Smooth muscle cell (in vitro differentiated cells): Measurements from ENCODE around the gene TOM1L2. TPM values are rescaled to one million over a fixed set of nuclear protein-coding genes. Genes with fewer than 3 reads are reported as not detected.

ENCODE experiments used
- DNase-seq: peaks from one replicate; lab custom pipeline; 2025; ENCODE audit not compliant: unreplicated experiment; lab: John Stamatoyannopoulos, UW
- H2AFZ ChIP-seq: fragments of 200-600 bp; sonication (generic); 2 replicates; pipeline ENCODE4 v1.6.0; 2016; ENCODE audit warnings: antibody characterized with exemption, low read depth, mild to moderate bottlenecking
- H3F3A ChIP-seq: fragments of 200-600 bp; sonication (generic); 2 replicates; pipeline ENCODE4 v1.6.0; 2017; ENCODE audit warnings: antibody characterized with exemption, low read depth
- H3K27ac ChIP-seq: fragments of 200-600 bp; sonication (generic); 2 replicates; pipeline ENCODE4 v1.5.1; 2016; ENCODE audit warnings: low read depth, mild to moderate bottlenecking
- H3K27me3 ChIP-seq: fragments of 200-600 bp; sonication (generic); 2 replicates; pipeline ENCODE4 v1.6.1; 2016; ENCODE audit warnings: low read depth, mild to moderate bottlenecking
- H3K36me3 ChIP-seq: fragments of 200-600 bp; sonication (generic); 2 replicates; pipeline ENCODE4 v1.5.1; 2016; ENCODE audit warnings: low read depth
- H3K4me1 ChIP-seq: fragments of 200-600 bp; sonication (generic); 2 replicates; pipeline ENCODE4 v1.5.1; 2016; ENCODE audit warnings: low read depth
- H3K4me2 ChIP-seq: fragments of 200-600 bp; sonication (generic); 2 replicates; pipeline ENCODE4 v1.6.0; 2016; ENCODE audit warnings: mild to moderate bottlenecking
- H3K4me3 ChIP-seq: fragments of 200-600 bp; sonication (generic); 2 replicates; pipeline ENCODE4 v1.5.1; 2016; ENCODE audit warnings: mild to moderate bottlenecking
- H3K79me2 ChIP-seq: fragments of 200-600 bp; sonication (generic); 2 replicates; pipeline ENCODE4 v1.6.0; 2016; ENCODE audit warnings: low read depth, mild to moderate bottlenecking
- H3K9ac ChIP-seq: fragments of 200-600 bp; sonication (generic); 2 replicates; pipeline ENCODE4 v1.6.0; 2016; ENCODE audit warnings: low read depth
- H3K9me3 ChIP-seq: fragments of 200-600 bp; sonication (generic); replicated peaks from 2 replicates; pipeline ENCODE4 v1.5.1; 2016; ENCODE audit warnings: low read depth
- H4K20me1 ChIP-seq: fragments of 200-600 bp; sonication (generic); 2 replicates; pipeline ENCODE4 v1.6.0; 2016; ENCODE audit warnings: low read depth
- CTCF ChIP-seq: fragments of 200-600 bp; sonication (generic); IDR thresholded peaks from 2 replicates; pipeline ENCODE4 v1.5.1; 2017; ENCODE audit warnings: borderline replicate concordance, mild to moderate bottlenecking, antibody characterized with exemption; ENCODE audit not compliant: insufficient read depth, poor library complexity, severe bottlenecking
- WGBS: methylation state at CpG from one replicate; pipeline ENCODE4 v1.1.7; 2016; ENCODE audit warnings: low lambda C conversion rate; 5-methylcytosine and 5-hydroxymethylcytosine counted together
- polyA plus RNA-seq: library from polyadenylated mRNA; unstranded; fragments of >200 nt; fragmentation: Nextera tagmentation; extraction: Ambion mirVana; gene quantifications from 2 replicates; pipeline ENCODE4 v1.2.1, GENCODE V29; 2016
- total RNA-seq: library from RNA; depleted of rRNA; stranded (reverse); fragments of >200 nt; gene quantifications from 2 replicates; pipeline ENCODE4 v1.2.3, GENCODE V29; 2014

TOM1L2 gene
- total and polyA plus RNA-seq, 2 experiments from 2014 or later: 20.3 to 27.0 TPM

- Histone ChIP-seq H4K20me1 (peaks cover 4% of the 10 kb centered on the region), H3F3A (peaks cover 17% of the 10 kb centered on the region), H3K4me1 (peaks cover 33% of the 10 kb centered on the region), H3K9me3 (no peaks in the 10 kb centered on the region), H3K79me2 (peaks cover 53% of the 10 kb centered on the region), H3K27ac (no peak overlapping the region), H3K4me2 (no peak overlapping the region), H3K4me3 (no peak overlapping the region), H3K9ac (no peak overlapping the region), H3K27me3 (no peaks in the 10 kb centered on the region), H3K36me3 (no peaks in the 10 kb centered on the region), H2AFZ (no peak overlapping the region)
- WGBS: 85% methylated on average over 5 of the region's 5 CpGs
- no peak for DNase-seq
- TF ChIP-seq CTCF: no peak
Measured at GRCh38 chr17:17924131-17924856, 47.9 kb downstream of the TOM1L2 start.

GRCh38 chr17:17922070-17922614 lies 50.1 kb downstream of the TOM1L2 start:
- peak overlapping the region; percentile 62 for H3K9ac ChIP-seq
- no peaks in the 10 kb centered on the region for H3K9me3 ChIP-seq
- H3K4me1 ChIP-seq: peaks cover 21% of the 10 kb centered on the region
- H3K27me3 ChIP-seq: no peaks in the 10 kb centered on the region
- H3K27ac ChIP-seq: peak overlapping the region; percentile 94
- no peaks in the 10 kb centered on the region for H3K36me3 ChIP-seq
- peaks cover 11% of the 10 kb centered on the region for H4K20me1 ChIP-seq
- peaks cover 40% of the 10 kb centered on the region for H3K79me2 ChIP-seq
- no peak for DNase-seq
- H2AFZ ChIP-seq: no peak overlapping the region
- no peak for TF ChIP-seq CTCF
- WGBS: 37% methylated on average over 3 of the region's 3 CpGs
- peak overlapping the region; percentile 75 for H3K4me2 ChIP-seq
- H3F3A ChIP-seq: peaks cover 18% of the 10 kb centered on the region
- H3K4me3 ChIP-seq: no peak overlapping the region

- Histone ChIP-seq H3K36me3 (no peaks in the 10 kb centered on the region), H3K9me3 (no peaks in the 10 kb centered on the region), H3K4me3 (no peak overlapping the region), H3K27ac (peak overlapping the region; percentile 94), H2AFZ (no peak overlapping the region), H3K4me2 (peak overlapping the region; percentile 75), H3K27me3 (no peaks in the 10 kb centered on the region), H3K9ac (peak overlapping the region; percentile 62), H3K79me2 (peaks cover 40% of the 10 kb centered on the region), H3K4me1 (peaks cover 21% of the 10 kb centered on the region), H4K20me1 (peaks cover 10% of the 10 kb centered on the region), H3F3A (peaks cover 18% of the 10 kb centered on the region)
- TF ChIP-seq CTCF: no peak
- 12% methylated on average over 10 of the region's 10 CpGs for WGBS
- DNase-seq: no peak
Measured at GRCh38 chr17:17921192-17922069, 50.8 kb downstream of the TOM1L2 start.
